ENCODE measurements around the gene SLC35G6. TPM values are rescaled to one million over a fixed set of nuclear protein-coding genes. Genes with fewer than 3 reads are reported as not detected.

The SLC35G6 gene
- total and polyA plus RNA-seq, 2 donors: not detected

- Histone ChIP-seq H3K4me1 (ENCODE audit: insufficient read depth) (no peaks in the 10 kb centered on the region), H3K4me3 (ENCODE audit: low read depth, low read length) (no peak overlapping the region), H3K36me3 (ENCODE audit: insufficient read depth) (peaks cover 12% of the 10 kb centered on the region), H3K27ac (ENCODE audit: low read depth) (no peak overlapping the region)
- 88% methylated on average over 20 of the region's 20 CpGs for WGBS
- no peak for DNase-seq (ENCODE audit: extremely low spot score)
These were observed 31.7 kb downstream of the SLC35G6 start for GRCh38 chr17:7512824-7513540.

DNA sequence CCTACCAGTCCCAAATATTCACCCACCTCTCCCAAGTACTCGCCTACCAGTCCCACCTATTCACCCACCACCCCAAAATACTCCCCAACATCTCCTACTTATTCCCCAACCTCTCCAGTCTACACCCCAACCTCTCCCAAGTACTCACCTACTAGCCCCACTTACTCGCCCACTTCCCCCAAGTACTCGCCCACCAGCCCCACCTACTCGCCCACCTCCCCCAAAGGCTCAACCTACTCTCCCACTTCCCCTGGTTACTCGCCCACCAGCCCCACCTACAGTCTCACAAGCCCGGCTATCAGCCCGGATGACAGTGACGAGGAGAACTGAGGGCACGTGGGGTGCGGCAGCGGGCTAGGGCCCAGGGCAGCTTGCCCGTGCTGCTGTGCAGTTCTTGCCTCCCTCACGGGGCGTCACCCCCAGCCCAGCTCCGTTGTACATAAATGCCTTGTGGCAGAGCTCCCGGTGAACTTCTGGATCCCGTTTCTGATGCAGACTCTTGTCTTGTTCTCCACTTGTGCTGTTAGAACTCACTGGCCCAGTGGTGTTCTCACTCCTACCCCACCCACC lies 32.7 kb downstream of the SLC35G6 start:
- no peaks in the 10 kb centered on the region for H3K4me1 ChIP-seq (ENCODE audit: insufficient read depth)
- WGBS: 72% methylated on average over 17 of the region's 17 CpGs
- H3K4me3 ChIP-seq (ENCODE audit: low read depth, low read length): no peak overlapping the region
- no peak for DNase-seq (ENCODE audit: extremely low spot score)
- peaks cover 12% of the 10 kb centered on the region for H3K36me3 ChIP-seq (ENCODE audit: insufficient read depth)
- no peak overlapping the region for H3K27ac ChIP-seq (ENCODE audit: low read depth)

GRCh38 chr17:7515911-7516610 lies 34.8 kb downstream of the SLC35G6 start:
- peaks cover 12% of the 10 kb centered on the region for H3K36me3 ChIP-seq (ENCODE audit: insufficient read depth)
- H3K4me3 ChIP-seq (ENCODE audit: low read depth, low read length): no peak overlapping the region
- DNase-seq (ENCODE audit: extremely low spot score): no peak
- 88% methylated on average over 13 of the region's 13 CpGs for WGBS
- no peak overlapping the region for H3K27ac ChIP-seq (ENCODE audit: low read depth)
- H3K4me1 ChIP-seq (ENCODE audit: insufficient read depth): no peaks in the 10 kb centered on the region

DNA sequence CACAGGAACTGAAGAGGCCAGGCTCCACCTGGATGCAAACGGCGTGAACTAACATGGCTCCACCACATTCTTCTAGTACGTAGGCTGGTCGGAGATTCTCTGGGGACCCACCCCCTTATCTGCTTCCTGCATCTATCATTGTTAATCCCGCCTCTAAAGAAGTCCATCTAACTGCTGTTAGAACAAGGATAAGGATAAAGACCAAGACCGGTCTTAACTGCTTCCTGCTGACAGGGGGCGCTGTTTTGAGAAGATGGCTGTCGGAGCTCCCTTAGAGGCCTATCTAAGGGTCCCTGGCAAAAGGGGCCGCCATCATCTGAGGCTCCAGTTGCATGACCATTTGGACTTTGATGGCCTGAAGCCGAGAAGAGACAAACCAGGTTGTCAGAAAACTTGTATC lies 41.8 kb downstream of the SLC35G6 start:
- no peaks in the 10 kb centered on the region for H3K4me1 ChIP-seq (ENCODE audit: insufficient read depth)
- H3K4me3 ChIP-seq (ENCODE audit: low read depth, low read length): no peak overlapping the region
- DNase-seq (ENCODE audit: extremely low spot score): no peak
- H3K36me3 ChIP-seq (ENCODE audit: insufficient read depth): no peaks in the 10 kb centered on the region
- H3K27ac ChIP-seq (ENCODE audit: low read depth): no peak overlapping the region
- WGBS: 34% methylated on average over 10 of the region's 10 CpGs

GRCh38 chr17:7528842-7529241 lies 47.6 kb downstream of the SLC35G6 start:
- H3K27ac ChIP-seq (ENCODE audit: low read depth): no peak overlapping the region
- no peaks in the 10 kb centered on the region for H3K4me1 ChIP-seq (ENCODE audit: insufficient read depth)
- no peaks in the 10 kb centered on the region for H3K36me3 ChIP-seq (ENCODE audit: insufficient read depth)
- no peak overlapping the region for H3K4me3 ChIP-seq (ENCODE audit: low read depth, low read length)
- DNase-seq (ENCODE audit: extremely low spot score): no peak

GRCh38 chr17:7530023-7530900 lies 49.0 kb downstream of the SLC35G6 start:
- no peak overlapping the region for H3K4me3 ChIP-seq (ENCODE audit: low read depth, low read length)
- no peak overlapping the region for H3K27ac ChIP-seq (ENCODE audit: low read depth)
- H3K36me3 ChIP-seq (ENCODE audit: insufficient read depth): no peaks in the 10 kb centered on the region
- WGBS: 87% methylated on average over 6 of the region's 6 CpGs
- no peak for DNase-seq (ENCODE audit: extremely low spot score)
- no peaks in the 10 kb centered on the region for H3K4me1 ChIP-seq (ENCODE audit: insufficient read depth)

Other genes starting within 250 kb of the SLC35G6 start
Only the 30 nearest of the 40 such genes appear.
- gene SLC2A4, start 199.7 kb upstream of the SLC35G6 start, total RNA-seq: 11.6 TPM
- gene SLC2A4, start 199.7 kb upstream of the SLC35G6 start, polyA plus RNA-seq: 66.1 TPM
- gene YBX2, start 186.8 kb upstream of the SLC35G6 start, total RNA-seq: 0.37 TPM
- gene YBX2, start 186.8 kb upstream of the SLC35G6 start, polyA plus RNA-seq: 1.8 TPM
- gene EIF5A, start 173.8 kb upstream of the SLC35G6 start, total RNA-seq: 123 TPM
- gene EIF5A, start 173.8 kb upstream of the SLC35G6 start, polyA plus RNA-seq: 348 TPM
- 25.0 TPM for gene GPS2, start 166.1 kb upstream of the SLC35G6 start, total RNA-seq
- 70.2 TPM for gene GPS2, start 166.1 kb upstream of the SLC35G6 start, polyA plus RNA-seq
- 20.9 TPM for gene NEURL4, start 152.1 kb upstream of the SLC35G6 start, total RNA-seq
- 26.0 TPM for gene NEURL4, start 152.1 kb upstream of the SLC35G6 start, polyA plus RNA-seq
- 1.5 TPM for gene ACAP1, start 144.9 kb upstream of the SLC35G6 start, total RNA-seq
- gene ACAP1, start 144.9 kb upstream of the SLC35G6 start, polyA plus RNA-seq: 4.3 TPM
- 3.9 TPM for gene KCTD11, start 129.3 kb upstream of the SLC35G6 start, total RNA-seq
- gene KCTD11, start 129.3 kb upstream of the SLC35G6 start, polyA plus RNA-seq: 19.3 TPM
- not detected for gene TMEM95, start 126.3 kb upstream of the SLC35G6 start, total RNA-seq
- gene TMEM95, start 126.3 kb upstream of the SLC35G6 start, polyA plus RNA-seq: not detected
- 1.2 TPM for gene TNK1, start 100.4 kb upstream of the SLC35G6 start, total RNA-seq
- gene TNK1, start 100.4 kb upstream of the SLC35G6 start, polyA plus RNA-seq: 4.8 TPM
- gene PLSCR3, start 86.9 kb upstream of the SLC35G6 start, total RNA-seq: 14.4 TPM
- gene PLSCR3, start 86.9 kb upstream of the SLC35G6 start, polyA plus RNA-seq: 56.3 TPM
- 76.2 TPM for gene TMEM256, start 77.3 kb upstream of the SLC35G6 start, total RNA-seq
- gene TMEM256, start 77.3 kb upstream of the SLC35G6 start, polyA plus RNA-seq: 113 TPM
- gene NLGN2, start 73.6 kb upstream of the SLC35G6 start, total RNA-seq: 8.5 TPM
- 40.9 TPM for gene NLGN2, start 73.6 kb upstream of the SLC35G6 start, polyA plus RNA-seq
- not detected for gene SPEM1, start 61.1 kb upstream of the SLC35G6 start, total RNA-seq
- gene SPEM1, start 61.1 kb upstream of the SLC35G6 start, polyA plus RNA-seq: not detected
- gene SPEM2, start 55.8 kb upstream of the SLC35G6 start, total RNA-seq: not detected
- gene SPEM2, start 55.8 kb upstream of the SLC35G6 start, polyA plus RNA-seq: not detected
- gene SPEM3, start 52.6 kb upstream of the SLC35G6 start, total RNA-seq: not detected
- not detected for gene SPEM3, start 52.6 kb upstream of the SLC35G6 start, polyA plus RNA-seq
- gene TMEM102, start 46.0 kb upstream of the SLC35G6 start, total RNA-seq: 3.1 TPM
- 4.0 TPM for gene TMEM102, start 46.0 kb upstream of the SLC35G6 start, polyA plus RNA-seq
- 2.1 TPM for gene FGF11, start 41.9 kb upstream of the SLC35G6 start, total RNA-seq
- gene FGF11, start 41.9 kb upstream of the SLC35G6 start, polyA plus RNA-seq: 0.95 TPM
- 10.7 TPM for gene CHRNB1, start 36.4 kb upstream of the SLC35G6 start, total RNA-seq
- 15.4 TPM for gene CHRNB1, start 36.4 kb upstream of the SLC35G6 start, polyA plus RNA-seq
- 21.1 TPM for gene ZBTB4, start 1.8 kb upstream of the SLC35G6 start, total RNA-seq
- 76.2 TPM for gene ZBTB4, start 1.8 kb upstream of the SLC35G6 start, polyA plus RNA-seq
- 52.3 TPM for gene POLR2A, start 2.9 kb downstream of the SLC35G6 start, total RNA-seq
- gene POLR2A, start 2.9 kb downstream of the SLC35G6 start, polyA plus RNA-seq: 32.2 TPM
- gene TNFSF12, start 67.6 kb downstream of the SLC35G6 start, total RNA-seq: 8.5 TPM
- gene TNFSF12, start 67.6 kb downstream of the SLC35G6 start, polyA plus RNA-seq: 87.2 TPM
- 3.8 TPM for gene TNFSF13, start 77.3 kb downstream of the SLC35G6 start, total RNA-seq
- 22.3 TPM for gene TNFSF13, start 77.3 kb downstream of the SLC35G6 start, polyA plus RNA-seq
- gene SENP3, start 80.5 kb downstream of the SLC35G6 start, total RNA-seq: 34.7 TPM
- 54.6 TPM for gene SENP3, start 80.5 kb downstream of the SLC35G6 start, polyA plus RNA-seq
- gene CD68, start 98.2 kb downstream of the SLC35G6 start, total RNA-seq: 9.1 TPM
- 73.7 TPM for gene CD68, start 98.2 kb downstream of the SLC35G6 start, polyA plus RNA-seq
- gene MPDU1, start 102.4 kb downstream of the SLC35G6 start, total RNA-seq: 40.2 TPM
- gene MPDU1, start 102.4 kb downstream of the SLC35G6 start, polyA plus RNA-seq: 40.4 TPM
- gene SOX15, start 108.6 kb downstream of the SLC35G6 start, total RNA-seq: 1.2 TPM
- 15.3 TPM for gene SOX15, start 108.6 kb downstream of the SLC35G6 start, polyA plus RNA-seq
- 26.2 TPM for gene FXR2, start 133.5 kb downstream of the SLC35G6 start, total RNA-seq
- 38.5 TPM for gene FXR2, start 133.5 kb downstream of the SLC35G6 start, polyA plus RNA-seq
- 24.8 TPM for gene SAT2, start 146.4 kb downstream of the SLC35G6 start, total RNA-seq
- gene SAT2, start 146.4 kb downstream of the SLC35G6 start, polyA plus RNA-seq: 116 TPM
- 0.32 TPM for gene SHBG, start 148.7 kb downstream of the SLC35G6 start, total RNA-seq
- gene SHBG, start 148.7 kb downstream of the SLC35G6 start, polyA plus RNA-seq: 0.22 TPM
- 4.9 TPM for gene ATP1B2, start 169.5 kb downstream of the SLC35G6 start, total RNA-seq
- gene ATP1B2, start 169.5 kb downstream of the SLC35G6 start, polyA plus RNA-seq: 6.4 TPM